Immature natural killer cell (primary cell): ENCODE results near the gene ABHD14A. TPM values are rescaled to one million over a fixed set of nuclear protein-coding genes. Genes with fewer than 3 reads are reported as not detected.

Experiments
- DNase-seq, 3 donors: peaks; one replicate each; pipeline ENCODE4 v3.0.0; 2022; ENCODE audit warnings: mixed read lengths in 1 of 3
- H3K27ac Mint-ChIP-seq, 6 donors: one replicate each; pipeline ENCODE4 v1.8.0; 2020; ENCODE audit warnings: mixed read lengths in 6 of 6, mild to moderate bottlenecking in 5 of 6, inconsistent platforms in 4 of 6, moderate library complexity in 3 of 6
- H3K27me3 Mint-ChIP-seq, 3 donors: one replicate each; pipeline ENCODE4 v1.8.0; 2020 to 2021; ENCODE audit warnings: low read depth in 3 of 3, mild to moderate bottlenecking in 3 of 3, mixed read lengths in 3 of 3, moderate library complexity in 3 of 3, inconsistent platforms in 1 of 3
- H3K36me3 Mint-ChIP-seq, 3 donors: one replicate each; pipeline ENCODE4 v1.8.0; 2020; ENCODE audit warnings: mixed read lengths in 3 of 3, inconsistent platforms in 2 of 3, mild to moderate bottlenecking in 2 of 3
- H3K4me1 Mint-ChIP-seq, 2 donors: one replicate each; pipeline ENCODE4 v1.8.0; 2020; ENCODE audit warnings: inconsistent platforms in 2 of 2, mild to moderate bottlenecking in 2 of 2, mixed read lengths in 2 of 2, moderate library complexity in 1 of 2
- H3K4me3 Mint-ChIP-seq, 5 donors: one replicate each; pipeline ENCODE4 v1.8.0; 2020; ENCODE audit warnings: mild to moderate bottlenecking in 5 of 5, mixed read lengths in 5 of 5, inconsistent platforms in 3 of 5, moderate library complexity in 3 of 5
- H3K9me3 Mint-ChIP-seq, 6 donors: one replicate each; pipeline ENCODE4 v1.8.0; 2020; ENCODE audit warnings: mild to moderate bottlenecking in 6 of 6, mixed read lengths in 6 of 6, inconsistent platforms in 4 of 6, moderate library complexity in 3 of 6
- polyA plus RNA-seq, 3 donors: library from polyadenylated mRNA; unstranded; fragments of 300-500 nt; fragmentation: Illumina TruSeq; gene quantifications; one replicate each; pipeline ENCODE4 v1.2.3, GENCODE V29; 2021

The ABHD14A gene
- polyA plus RNA-seq, 3 donors from 2014 or later: 90.2 to 134 (median 97.6) TPM

GRCh38 chr3:51945031-51945840 is 29.6 kb upstream of the ABHD14A start:
- DNase-seq: no peak
- H3K27ac Mint-ChIP-seq: no peak overlapping the region
- H3K4me3 Mint-ChIP-seq: no peak overlapping the region
- H3K27me3 Mint-ChIP-seq: peaks cover 2 to 7% (median 6%) of the 10 kb centered on the region in 3 donors
- peaks cover 20 to 24% of the 10 kb centered on the region in 2 donors for H3K4me1 Mint-ChIP-seq
- H3K9me3 Mint-ChIP-seq: no peaks in the 10 kb centered on the region
- no peaks in the 10 kb centered on the region for H3K36me3 Mint-ChIP-seq

DNA sequence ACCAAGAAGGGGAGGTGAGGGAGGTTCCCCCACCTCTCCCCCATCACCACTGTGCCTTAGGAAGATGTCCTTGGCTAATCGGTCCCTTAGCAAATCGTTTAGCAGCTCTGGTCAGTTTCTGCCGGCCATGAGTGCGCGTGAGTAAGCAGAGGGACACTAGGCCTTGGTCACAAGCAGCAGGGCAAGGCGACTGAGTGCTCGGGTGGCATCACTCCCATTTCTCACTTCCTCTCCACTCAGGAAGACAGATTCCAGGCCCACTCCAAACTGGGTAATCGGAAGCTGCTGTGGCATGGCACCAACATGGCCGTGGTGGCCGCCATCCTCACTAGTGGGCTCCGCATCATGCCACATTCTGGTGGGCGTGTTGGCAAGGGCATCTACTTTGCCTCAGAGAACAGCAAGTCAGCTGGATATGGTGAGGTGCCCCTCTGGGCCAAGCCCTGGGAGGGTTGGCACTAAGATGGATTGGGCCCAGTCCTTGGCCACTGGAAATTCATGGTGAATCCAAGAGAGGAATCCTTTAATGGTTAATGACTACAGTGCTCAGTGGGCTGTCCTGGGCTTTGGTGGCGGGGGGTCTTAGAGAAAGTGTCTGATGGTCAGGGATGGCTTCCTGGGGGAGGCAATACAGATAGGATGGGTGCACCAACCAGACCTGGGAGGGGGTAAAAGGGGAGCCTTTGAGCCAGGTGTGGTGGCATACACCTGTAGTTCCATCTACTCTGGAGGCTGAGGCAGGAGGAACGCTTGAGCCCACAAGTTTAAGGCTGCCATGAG is 28.7 kb upstream of the ABHD14A start:
- H3K27me3 Mint-ChIP-seq: peaks cover 2 to 7% (median 6%) of the 10 kb centered on the region in 3 donors
- no peak overlapping the region for H3K4me3 Mint-ChIP-seq
- peaks cover 11 to 15% of the 10 kb centered on the region in 2 donors for H3K4me1 Mint-ChIP-seq
- no peak overlapping the region for H3K27ac Mint-ChIP-seq
- no peaks in the 10 kb centered on the region for H3K9me3 Mint-ChIP-seq
- no peaks in the 10 kb centered on the region for H3K36me3 Mint-ChIP-seq
- no peak for DNase-seq

GRCh38 chr3:51946796-51947195 is 28.1 kb upstream of the ABHD14A start:
- H3K36me3 Mint-ChIP-seq: no peaks in the 10 kb centered on the region
- H3K27ac Mint-ChIP-seq: no peak overlapping the region
- H3K27me3 Mint-ChIP-seq: peaks cover 2 to 6% (median 4%) of the 10 kb centered on the region in 3 donors
- no peak for DNase-seq
- H3K9me3 Mint-ChIP-seq: no peaks in the 10 kb centered on the region
- no peak overlapping the region for H3K4me3 Mint-ChIP-seq
- H3K4me1 Mint-ChIP-seq: peaks cover 7 to 11% of the 10 kb centered on the region in 2 donors

DNA sequence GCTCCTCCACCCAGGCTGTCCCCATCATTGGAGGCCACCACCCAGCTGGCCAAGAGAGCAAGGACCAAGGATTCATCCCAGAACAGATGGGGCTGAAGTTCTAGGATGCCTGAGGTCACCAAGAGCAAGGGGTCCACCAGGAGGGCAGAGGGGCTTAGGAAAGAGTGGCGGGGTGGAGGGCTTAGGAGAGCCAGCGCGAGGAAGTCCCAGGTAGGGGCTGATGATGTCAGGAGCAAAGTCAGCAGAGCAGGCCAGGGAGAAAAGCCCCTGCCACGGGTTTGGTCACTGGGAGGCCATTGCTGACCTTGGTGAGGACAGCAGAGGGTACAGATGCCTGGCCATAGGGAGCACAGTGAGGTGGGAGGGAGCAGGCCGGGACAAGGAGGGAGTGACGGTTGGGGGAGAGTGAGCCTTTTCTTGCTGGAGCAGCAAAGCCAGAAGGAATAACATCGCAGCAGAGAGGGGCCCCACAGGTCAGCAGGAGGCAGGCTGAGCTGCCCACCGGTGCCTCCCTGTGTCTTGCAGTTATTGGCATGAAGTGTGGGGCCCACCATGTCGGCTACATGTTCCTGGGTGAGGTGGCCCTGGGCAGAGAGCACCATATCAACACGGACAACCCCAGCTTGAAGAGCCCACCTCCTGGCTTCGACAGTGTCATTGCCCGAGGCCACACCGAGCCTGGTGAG is 27.5 kb upstream of the ABHD14A start:
- peak overlapping the region in 1 of 6 donors; percentile 20 for H3K27ac Mint-ChIP-seq
- peaks cover under 1 to 8% of the 10 kb centered on the region in 2 donors for H3K4me1 Mint-ChIP-seq
- H3K9me3 Mint-ChIP-seq: no peaks in the 10 kb centered on the region
- no peaks in the 10 kb centered on the region for H3K36me3 Mint-ChIP-seq
- DNase-seq: no peak
- H3K27me3 Mint-ChIP-seq: peaks cover 2 to 4% (median 3%) of the 10 kb centered on the region in 3 donors
- H3K4me3 Mint-ChIP-seq: no peak overlapping the region

DNA sequence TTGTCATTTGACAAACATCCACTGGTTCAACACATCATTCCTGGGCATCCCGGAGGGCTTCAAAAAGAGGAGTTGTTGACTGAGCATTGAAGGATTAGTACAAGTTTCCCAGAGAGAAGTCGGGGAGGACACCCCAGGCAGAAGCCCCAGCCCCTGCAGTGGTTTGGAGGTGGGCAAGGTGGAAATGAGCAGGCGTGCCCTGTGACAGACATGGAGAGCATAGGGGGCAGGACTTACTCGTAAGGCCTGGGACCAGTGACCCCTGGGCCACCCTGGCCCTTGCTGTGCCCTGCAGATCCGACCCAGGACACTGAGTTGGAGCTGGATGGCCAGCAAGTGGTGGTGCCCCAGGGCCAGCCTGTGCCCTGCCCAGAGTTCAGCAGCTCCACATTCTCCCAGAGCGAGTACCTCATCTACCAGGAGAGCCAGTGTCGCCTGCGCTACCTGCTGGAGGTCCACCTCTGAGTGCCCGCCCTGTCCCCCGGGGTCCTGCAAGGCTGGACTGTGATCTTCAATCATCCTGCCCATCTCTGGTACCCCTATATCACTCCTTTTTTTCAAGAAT is 26.8 kb upstream of the ABHD14A start:
- H3K36me3 Mint-ChIP-seq: no peaks in the 10 kb centered on the region
- H3K4me3 Mint-ChIP-seq: no peak overlapping the region
- no peak for DNase-seq
- peaks cover 2 to 6% (median 2%) of the 10 kb centered on the region in 3 donors for H3K27me3 Mint-ChIP-seq
- peaks cover 0 to under 1% of the 10 kb centered on the region in 2 donors for H3K4me1 Mint-ChIP-seq
- no peaks in the 10 kb centered on the region for H3K9me3 Mint-ChIP-seq
- H3K27ac Mint-ChIP-seq: peak overlapping the region in 1 of 6 donors; percentile 20

DNA sequence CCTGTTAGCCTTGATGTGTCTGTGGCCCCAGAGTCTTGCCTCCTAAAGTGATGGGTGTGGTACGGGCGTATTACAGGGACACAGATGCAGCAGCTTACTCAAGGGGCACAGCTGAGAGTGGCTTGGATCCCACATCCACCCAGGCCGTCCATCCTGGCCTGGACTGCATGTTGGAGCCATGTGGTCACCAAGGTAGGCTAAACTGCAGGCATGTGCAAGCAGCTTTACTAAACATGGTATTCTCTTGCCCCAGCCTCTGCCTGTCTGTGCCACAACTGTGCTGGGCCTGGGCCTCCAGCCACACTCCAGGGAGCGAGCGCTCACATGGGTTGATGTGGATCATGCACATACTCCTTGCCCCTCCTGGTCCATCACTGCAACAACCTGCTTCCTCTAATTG is 25.7 kb upstream of the ABHD14A start:
- DNase-seq: no peak
- Mint-ChIP-seq H3K9me3 (no peaks in the 10 kb centered on the region), H3K27me3 (peaks cover 4 to 9% (median 6%) of the 10 kb centered on the region in 3 donors), H3K27ac (no peak overlapping the region), H3K36me3 (peaks cover 0 to 7% (median 0%) of the 10 kb centered on the region in 3 donors), H3K4me3 (no peak overlapping the region), H3K4me1 (no peaks in the 10 kb centered on the region)

GRCh38 chr3:51950899-51951298 is 24.0 kb upstream of the ABHD14A start:
- DNase-seq: no peak
- Mint-ChIP-seq H3K36me3 (peaks cover 0 to 7% (median 0%) of the 10 kb centered on the region in 3 donors), H3K4me3 (no peak overlapping the region), H3K27me3 (peaks cover 8 to 15% (median 11%) of the 10 kb centered on the region in 3 donors), H3K9me3 (no peaks in the 10 kb centered on the region), H3K4me1 (no peaks in the 10 kb centered on the region), H3K27ac (no peak overlapping the region)

GRCh38 chr3:51953445-51953844 is 21.4 kb upstream of the ABHD14A start:
- Mint-ChIP-seq H3K27ac (no peak overlapping the region), H3K9me3 (no peaks in the 10 kb centered on the region), H3K36me3 (peaks cover 0 to 7% (median 3%) of the 10 kb centered on the region in 3 donors), H3K27me3 (peaks cover 11 to 18% (median 13%) of the 10 kb centered on the region in 3 donors), H3K4me3 (no peak overlapping the region), H3K4me1 (peaks cover 0 to 9% of the 10 kb centered on the region in 2 donors)
- no peak for DNase-seq

- H3K27ac Mint-ChIP-seq: no peak overlapping the region
- peak overlapping the region in 1 of 5 donors; percentile 27 for H3K4me3 Mint-ChIP-seq
- peaks cover 0 to 7% (median 4%) of the 10 kb centered on the region in 3 donors for H3K36me3 Mint-ChIP-seq
- peaks cover 11 to 18% (median 13%) of the 10 kb centered on the region in 3 donors for H3K27me3 Mint-ChIP-seq
- DNase-seq: no peak
- no peaks in the 10 kb centered on the region for H3K9me3 Mint-ChIP-seq
- H3K4me1 Mint-ChIP-seq: peaks cover 0 to 9% of the 10 kb centered on the region in 2 donors
Observed at GRCh38 chr3:51954105-51954504, 20.8 kb upstream of the ABHD14A start.

- peaks cover 11 to 18% (median 13%) of the 10 kb centered on the region in 3 donors for H3K27me3 Mint-ChIP-seq
- H3K4me1 Mint-ChIP-seq: peaks cover 0 to 9% of the 10 kb centered on the region in 2 donors
- peaks cover 0 to 7% (median 4%) of the 10 kb centered on the region in 3 donors for H3K36me3 Mint-ChIP-seq
- H3K9me3 Mint-ChIP-seq: no peaks in the 10 kb centered on the region
- no peak for DNase-seq
- H3K4me3 Mint-ChIP-seq: peak overlapping the region in 1 of 5 donors; percentile 27
- H3K27ac Mint-ChIP-seq: no peak overlapping the region
Observed at GRCh38 chr3:51954713-51955112, 20.2 kb upstream of the ABHD14A start.

- peaks cover 11 to 18% (median 13%) of the 10 kb centered on the region in 3 donors for H3K27me3 Mint-ChIP-seq
- H3K4me3 Mint-ChIP-seq: peak within 1 kb of the TSS in 1 of 5 donors; percentile 27
- no peak within 1 kb of the TSS for H3K27ac Mint-ChIP-seq
- H3K9me3 Mint-ChIP-seq: no peaks in the 10 kb centered on the region
- DNase-seq: no peak
- H3K4me1 Mint-ChIP-seq: peaks cover 0 to 9% of the 10 kb centered on the region in 2 donors
- H3K36me3 Mint-ChIP-seq: peaks cover 0 to 7% (median 4%) of the 10 kb centered on the region in 3 donors
Observed at GRCh38 chr3:51955175-51955892, 19.5 kb upstream of the ABHD14A start, which contains the start of gene GPR62. TSS of gene GPR62 (plus strand) at chr3:51955381. CDS start at chr3:51955653, 272 bp downstream.

GRCh38 chr3:51955893-51956770 is 18.7 kb upstream of the ABHD14A start:
- Mint-ChIP-seq H3K9me3 (no peaks in the 10 kb centered on the region), H3K4me3 (peak overlapping the region in 3 of 5 donors; percentile 12 to 41 (median 30))

More at GRCh38 chr3:51955893-51956770, 18.7 kb upstream of the ABHD14A start:
- Mint-ChIP-seq H3K27me3 (peaks cover 11 to 18% (median 13%) of the 10 kb centered on the region in 3 donors), H3K27ac (no peak overlapping the region), H3K36me3 (peaks cover 0 to 7% (median 4%) of the 10 kb centered on the region in 3 donors), H3K4me1 (peaks cover 0 to 9% of the 10 kb centered on the region in 2 donors)
- peak in 2 of 3 donors; percentile 27 to 44 for DNase-seq
